ENCODE results near the gene FGF12. TPM values are rescaled to one million over a fixed set of nuclear protein-coding genes. Genes with fewer than 3 reads are reported as not detected.

FGF12 gene
- polyA plus RNA-seq, 12 donors = 1.8 to 15.5 (median 2.8) TPM; not detected in 1

- no peak for DNase-seq
These were observed 467.0 kb downstream of the FGF12 start for GRCh38 chr3:192260116-192261010.

DNA sequence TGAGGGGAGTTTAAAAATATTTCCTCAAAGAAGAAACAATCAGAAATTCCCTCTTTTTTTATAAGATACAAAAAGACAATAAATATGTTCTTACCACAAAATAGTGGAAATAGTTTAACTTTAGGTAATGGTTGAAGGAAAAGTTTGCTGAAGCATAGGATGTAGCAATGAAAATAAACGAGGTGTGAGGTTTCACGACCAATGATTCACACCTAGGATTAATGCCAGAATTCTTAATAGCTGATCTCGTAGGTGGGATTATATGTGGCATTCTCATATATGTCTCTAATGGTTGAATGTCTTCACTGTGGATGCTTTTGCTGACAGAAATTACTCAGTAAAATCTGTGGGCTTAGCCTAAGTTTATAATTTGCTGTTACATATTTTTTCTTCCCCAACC is 467.7 kb downstream of the FGF12 start:
- no peak for DNase-seq

- no peak for DNase-seq
These were observed 468.6 kb downstream of the FGF12 start for GRCh38 chr3:192258721-192259120.

GRCh38 chr3:192255839-192256238 is 471.5 kb downstream of the FGF12 start:
- no peak for DNase-seq

GRCh38 chr3:192253138-192253887 is 474.0 kb downstream of the FGF12 start:
- peak; percentile 57 for DNase-seq

GRCh38 chr3:192249516-192249915 is 477.8 kb downstream of the FGF12 start:
- no peak for DNase-seq

- DNase-seq = no peak
These were observed 480.3 kb downstream of the FGF12 start for GRCh38 chr3:192246847-192247559.

GRCh38 chr3:192244591-192244990 is 482.8 kb downstream of the FGF12 start:
- DNase-seq = no peak

GRCh38 chr3:192239956-192240355 is 487.4 kb downstream of the FGF12 start:
- no peak for DNase-seq

DNA sequence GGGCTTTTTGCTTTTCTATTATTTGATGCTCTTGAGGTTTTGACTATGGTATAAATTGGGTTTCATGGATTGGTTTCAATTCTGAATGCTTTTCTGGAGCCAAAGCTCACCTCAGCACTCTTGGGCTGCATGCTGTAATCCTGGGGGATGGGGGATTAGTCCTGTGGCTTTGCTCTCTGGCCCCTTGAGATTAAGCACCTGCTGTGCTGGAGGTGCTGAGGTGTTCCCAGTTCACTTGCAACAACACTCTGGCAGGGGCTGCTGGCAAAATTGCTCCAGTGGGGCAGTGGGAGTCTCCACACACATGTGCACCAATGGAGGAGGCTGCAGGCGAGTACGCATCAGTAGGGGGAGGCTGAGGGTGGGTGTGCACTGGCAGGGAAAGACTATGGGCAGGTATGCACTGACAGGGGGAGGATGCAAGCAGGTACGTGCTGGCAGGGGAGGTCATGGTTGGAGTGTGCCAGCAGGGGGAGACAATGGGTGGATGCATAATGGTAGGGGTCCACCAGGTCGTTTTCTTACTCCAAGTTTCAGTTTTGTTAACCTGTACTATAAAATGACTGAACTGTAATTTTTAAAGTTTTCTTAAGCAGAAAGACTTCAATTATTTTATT is 489.2 kb downstream of the FGF12 start:
- DNase-seq = no peak

DNA sequence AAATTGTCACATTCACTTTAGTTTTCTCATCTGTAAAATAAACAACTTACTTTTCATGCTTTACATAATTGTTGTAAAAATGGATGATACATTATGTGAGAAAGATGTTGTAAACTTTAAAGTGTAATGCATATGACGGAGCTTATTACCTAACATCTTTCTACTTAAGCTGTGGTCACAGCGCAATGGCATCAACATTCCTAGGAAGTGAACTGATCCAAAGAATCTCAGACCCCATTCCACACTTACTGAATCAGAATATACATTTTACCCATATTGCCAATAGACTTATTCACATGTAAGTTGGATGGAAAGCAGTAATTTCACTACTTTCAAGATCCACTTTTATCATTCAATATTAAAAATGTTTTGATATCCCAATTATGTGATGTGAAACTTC is 497.5 kb downstream of the FGF12 start:
- no peak for DNase-seq

DNA sequence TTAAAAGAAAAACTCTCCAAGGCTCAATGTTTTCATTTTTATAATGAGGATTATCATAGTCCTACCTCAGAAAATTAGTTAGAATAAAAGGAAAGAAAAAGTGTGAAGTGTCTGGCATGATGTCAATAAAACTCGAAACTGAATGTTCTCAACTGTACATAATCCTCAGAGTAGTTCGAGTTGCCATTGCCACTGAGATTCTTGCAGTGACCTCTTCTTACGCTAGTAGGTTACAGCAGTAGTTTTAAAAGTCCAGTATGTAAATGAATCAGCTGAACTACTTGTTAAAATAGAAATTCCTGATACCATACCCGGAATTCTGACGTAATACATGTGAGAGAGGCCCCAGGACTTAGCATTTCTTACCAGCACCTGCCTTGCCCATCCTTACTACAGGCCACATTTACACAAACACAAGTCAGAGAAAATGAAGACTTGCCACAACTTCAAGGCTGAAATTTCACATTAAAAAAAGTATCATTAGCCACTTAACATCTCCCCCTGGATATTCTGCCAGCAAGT is 502.6 kb downstream of the FGF12 start:
- no peak for DNase-seq

DNA sequence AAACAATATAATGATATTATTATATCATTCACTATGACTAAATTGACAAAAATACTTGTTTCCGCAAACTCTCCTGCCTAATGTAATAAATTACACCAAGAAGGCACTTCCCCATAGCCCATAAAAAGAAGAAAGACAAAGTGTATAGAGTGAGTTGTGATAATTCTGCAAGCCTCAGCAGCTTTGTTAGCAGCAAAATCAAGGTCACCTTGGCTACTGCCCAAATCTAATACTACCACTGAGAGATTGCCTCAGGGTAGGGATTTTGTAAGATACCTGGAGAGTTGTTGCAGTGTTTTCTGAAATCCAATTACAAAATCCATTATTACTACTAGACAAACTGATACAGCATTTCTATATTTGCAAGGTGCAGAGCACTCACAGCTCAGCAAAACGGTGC is 503.5 kb downstream of the FGF12 start:
- no peak for DNase-seq

DNA sequence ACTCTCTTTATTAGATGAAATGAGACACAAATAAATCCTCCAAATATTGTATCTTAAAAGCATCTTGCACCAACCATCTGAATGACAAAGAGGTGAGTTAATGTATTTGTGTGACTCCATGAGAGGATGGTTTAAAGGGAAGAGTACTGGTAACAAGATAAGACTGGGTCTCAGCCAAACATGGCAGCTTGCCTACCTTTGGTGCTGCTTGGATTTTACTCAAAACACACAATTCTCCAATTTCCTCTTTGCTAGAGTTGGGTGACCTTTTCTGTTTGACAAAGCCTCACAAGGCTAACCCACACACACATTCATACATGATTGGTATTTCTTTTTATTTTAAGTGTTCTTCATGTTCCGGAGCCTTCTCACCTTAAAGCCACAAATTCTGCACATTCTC is 506.4 kb downstream of the FGF12 start:
- DNase-seq = no peak

DNA sequence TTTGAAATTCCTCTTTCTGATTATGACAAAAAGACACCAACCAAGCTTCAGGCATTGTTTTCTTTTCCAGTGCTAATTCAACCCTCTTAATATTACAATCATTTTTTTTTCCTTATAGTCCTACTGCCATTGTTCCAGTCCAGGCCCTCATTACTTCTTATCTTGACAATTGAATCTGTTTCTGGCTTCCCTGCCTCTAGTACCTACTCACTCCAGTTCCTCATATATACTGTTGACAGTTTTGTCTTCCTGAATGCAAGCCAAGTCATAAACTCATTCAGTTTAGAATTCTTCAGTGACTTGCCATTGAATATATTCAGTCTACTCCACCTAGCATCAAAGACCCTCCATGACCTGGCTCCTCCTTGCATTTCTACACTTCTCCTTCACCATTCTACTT is 507.4 kb downstream of the FGF12 start:
- DNase-seq = no peak

GRCh38 chr3:192216067-192216466 is 511.3 kb downstream of the FGF12 start:
- DNase-seq = no peak

DNA sequence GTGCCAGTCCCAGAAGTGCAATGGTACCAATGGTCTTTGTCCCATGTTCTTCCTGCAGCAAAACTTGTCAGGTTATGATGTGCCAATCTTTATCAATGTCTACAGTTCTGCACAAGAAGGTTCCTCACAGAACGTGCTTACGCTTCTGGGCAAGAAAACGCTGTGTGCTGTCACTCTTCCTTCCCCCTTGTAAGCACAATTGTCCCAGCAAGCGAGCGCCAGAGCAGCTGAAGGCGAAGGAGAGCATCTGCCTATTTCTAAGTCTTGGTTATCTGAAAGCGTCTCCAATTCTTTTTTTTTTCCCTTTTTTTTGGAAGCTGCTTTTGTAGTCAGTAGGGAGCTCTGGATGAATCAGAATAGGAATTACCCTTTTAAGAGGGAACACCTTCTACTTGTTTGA is 514.4 kb downstream of the FGF12 start:
- no peak for DNase-seq

DNA sequence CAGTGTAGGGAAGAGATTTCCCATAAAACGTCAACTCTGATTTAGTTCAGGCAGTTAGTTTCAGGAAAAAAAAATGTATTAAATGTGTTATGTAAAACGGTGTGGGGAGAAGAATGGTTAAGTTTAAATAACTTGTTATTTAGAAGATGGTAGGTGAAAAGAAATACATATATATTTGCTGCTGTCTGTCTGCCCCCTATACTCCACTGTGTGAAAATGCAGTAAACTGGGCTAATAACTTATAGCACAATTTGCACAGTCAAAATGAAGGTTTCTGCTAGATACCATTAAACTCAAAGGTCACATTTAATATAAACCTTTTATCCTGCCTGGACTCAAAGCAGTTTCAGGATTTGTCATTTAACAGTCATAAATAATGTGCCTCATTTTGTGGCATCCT is 515.0 kb downstream of the FGF12 start:
- no peak for DNase-seq

DNA sequence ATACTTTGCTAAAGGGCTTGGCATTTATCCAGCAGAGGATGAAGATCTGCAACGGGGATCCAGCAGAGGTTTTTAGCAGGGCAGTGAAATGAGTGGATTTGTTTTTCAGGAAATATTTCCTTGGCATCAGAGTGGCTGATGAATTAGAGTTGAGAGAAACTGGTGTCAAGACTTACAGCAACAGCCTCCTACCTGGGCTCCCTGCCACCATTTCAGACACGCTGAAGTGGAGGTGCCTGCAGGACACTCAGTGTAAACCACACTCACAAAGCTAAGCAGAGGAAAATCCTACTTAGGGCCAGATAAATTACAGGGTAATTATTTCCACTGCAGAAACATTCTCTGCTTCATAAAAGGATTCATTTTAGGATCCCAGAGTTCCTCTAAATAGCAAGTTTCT is 519.7 kb downstream of the FGF12 start:
- DNase-seq = no peak

DNA sequence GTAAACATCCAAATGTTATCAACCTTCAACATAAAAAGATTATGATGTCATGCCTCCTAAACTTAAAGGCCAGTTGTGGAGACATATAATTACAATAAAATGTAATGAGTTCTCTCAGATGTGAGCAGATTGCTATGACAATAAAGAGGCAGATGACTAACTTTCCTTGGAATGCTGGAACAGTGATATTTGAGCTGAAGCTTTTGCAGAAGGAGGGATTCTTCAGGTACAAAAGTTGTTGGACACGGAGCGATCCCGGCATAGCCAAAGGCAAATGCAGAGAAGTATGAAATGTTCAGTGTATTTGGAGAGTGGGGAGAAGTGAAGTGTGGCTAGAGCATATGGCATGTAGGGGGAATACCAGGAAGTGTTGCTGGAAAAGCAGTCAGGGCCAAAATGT is 520.1 kb downstream of the FGF12 start:
- DNase-seq = no peak

DNA sequence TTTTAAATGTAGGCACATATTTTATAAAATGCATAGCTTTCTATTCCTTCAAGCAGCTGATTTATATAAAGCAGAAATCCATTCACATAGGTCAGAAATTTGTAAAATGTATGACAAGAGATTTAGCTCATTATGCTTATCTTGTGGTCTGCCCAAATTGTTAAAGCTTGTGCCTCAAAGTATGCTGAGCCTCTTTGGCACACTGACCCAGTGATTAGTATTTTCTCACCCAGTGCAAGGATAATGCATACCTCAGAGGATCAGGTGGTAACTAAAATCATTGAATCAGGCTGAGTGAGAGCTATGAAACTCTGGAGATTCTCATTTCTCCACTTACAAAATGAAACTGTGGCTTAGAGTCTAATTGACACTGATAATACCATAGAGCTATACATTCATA is 533.3 kb downstream of the FGF12 start:
- no peak for DNase-seq
